GM23338 (cell line): ENCODE results near the gene ACYP2.

Experiments used
- CREB1 ChIP-seq: fragments of 250-450 bp; sonication (Bioruptor Pico); IDR thresholded peaks from 2 replicates; pipeline ENCODE4 v1.5.0; 2020; ENCODE audit warnings: low read depth, mild to moderate bottlenecking, moderate library complexity
- EZH2 ChIP-seq: fragments of 200-600 bp; sonication (generic); IDR thresholded peaks from one replicate; pipeline ENCODE4 v1.8.0; 2017; ENCODE audit warnings: antibody characterized with exemption, mild to moderate bottlenecking, low read depth; ENCODE audit not compliant: unreplicated experiment
- EZH2phosphoT487 ChIP-seq: fragments of 200-600 bp; sonication (generic); IDR thresholded peaks from one replicate; pipeline ENCODE4 v1.8.1; 2018; ENCODE audit warnings: antibody characterized with exemption; ENCODE audit not compliant: unreplicated experiment
- JUNB ChIP-seq: IDR thresholded peaks from one replicate; pipeline ENCODE4 v1.6.1; 2016; ENCODE audit warnings: antibody characterized with exemption; ENCODE audit not compliant: unreplicated experiment
- NANOG ChIP-seq: IDR thresholded peaks from 2 replicates; pipeline ENCODE4 v1.6.1; 2016; ENCODE audit warnings: antibody characterized with exemption, borderline replicate concordance
- POLR2AphosphoS5 ChIP-seq: IDR thresholded peaks from 2 replicates; pipeline ENCODE4 v1.6.1; 2016; ENCODE audit warnings: antibody characterized with exemption, low read depth
- STAT1 ChIP-seq: IDR thresholded peaks from one replicate; pipeline ENCODE4 v1.6.1; 2016; ENCODE audit warnings: antibody characterized with exemption; ENCODE audit not compliant: unreplicated experiment
- ZNF114 ChIP-seq: fragments of 250-450 bp; sonication (Bioruptor Pico); IDR thresholded peaks from 2 replicates; pipeline ENCODE4 v1.5.0; 2020; ENCODE audit warnings: mild to moderate bottlenecking, moderate library complexity
- ZNF331 ChIP-seq: fragments of 250-450 bp; sonication (Bioruptor Pico); IDR thresholded peaks from 2 replicates; pipeline ENCODE4 v1.5.0; 2020; ENCODE audit warnings: low read depth, mild to moderate bottlenecking, moderate library complexity
- TF ChIP-seq, protein P1 (sequence below), 2 experiments: fragments of 200-600 bp in 1 of 2; sonication (generic) in 1 of 2; conservative IDR thresholded peaks; 2 replicates each; pipeline versions ENCODE4 v1.5.1 to v1.6.1; 2016 to 2017; ENCODE audit warnings: antibody characterized with exemption in 2 of 2, low read depth in 2 of 2, mild to moderate bottlenecking in 2 of 2, moderate library complexity in 1 of 2
- TF ChIP-seq, protein P2 (sequence below): IDR thresholded peaks from one replicate; pipeline ENCODE4 v1.6.1; 2018; ENCODE audit warnings: antibody characterized with exemption; ENCODE audit not compliant: unreplicated experiment
- TF ChIP-seq, protein P3 (sequence below): IDR thresholded peaks from 2 replicates; pipeline ENCODE4 v1.6.1; 2016; ENCODE audit warnings: antibody characterized with exemption

DNA sequence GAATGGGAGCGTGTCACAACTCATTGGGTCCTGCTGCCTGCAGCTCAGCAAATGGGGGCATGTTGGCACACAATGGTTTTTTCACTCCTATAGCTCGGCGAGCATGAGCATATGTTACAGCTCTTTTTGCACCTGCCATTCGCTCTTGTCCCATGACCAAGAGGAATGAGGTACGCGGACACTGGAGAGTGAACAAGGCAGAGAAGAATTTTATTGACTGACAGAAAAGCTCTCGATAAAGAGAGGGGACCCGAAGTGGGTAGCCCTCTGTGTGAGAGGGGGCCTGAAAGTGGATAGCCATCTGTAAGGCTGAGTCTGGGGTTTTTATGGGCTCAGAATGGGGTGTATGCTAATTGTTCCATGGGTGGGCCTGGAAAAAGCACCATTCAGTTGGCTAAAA lies 5.5 kb downstream of the ACYP2 start:
- TF ChIP-seq NANOG (no peak), STAT1 (no peak), EZH2 (no peak), POLR2AphosphoS5 (no peak), EZH2phosphoT487 (no peak), CREB1 (no peak), ZNF331 (no peak), JUNB (no peak), ZNF114 (no peak)
- TF ChIP-seq, protein P1, sequence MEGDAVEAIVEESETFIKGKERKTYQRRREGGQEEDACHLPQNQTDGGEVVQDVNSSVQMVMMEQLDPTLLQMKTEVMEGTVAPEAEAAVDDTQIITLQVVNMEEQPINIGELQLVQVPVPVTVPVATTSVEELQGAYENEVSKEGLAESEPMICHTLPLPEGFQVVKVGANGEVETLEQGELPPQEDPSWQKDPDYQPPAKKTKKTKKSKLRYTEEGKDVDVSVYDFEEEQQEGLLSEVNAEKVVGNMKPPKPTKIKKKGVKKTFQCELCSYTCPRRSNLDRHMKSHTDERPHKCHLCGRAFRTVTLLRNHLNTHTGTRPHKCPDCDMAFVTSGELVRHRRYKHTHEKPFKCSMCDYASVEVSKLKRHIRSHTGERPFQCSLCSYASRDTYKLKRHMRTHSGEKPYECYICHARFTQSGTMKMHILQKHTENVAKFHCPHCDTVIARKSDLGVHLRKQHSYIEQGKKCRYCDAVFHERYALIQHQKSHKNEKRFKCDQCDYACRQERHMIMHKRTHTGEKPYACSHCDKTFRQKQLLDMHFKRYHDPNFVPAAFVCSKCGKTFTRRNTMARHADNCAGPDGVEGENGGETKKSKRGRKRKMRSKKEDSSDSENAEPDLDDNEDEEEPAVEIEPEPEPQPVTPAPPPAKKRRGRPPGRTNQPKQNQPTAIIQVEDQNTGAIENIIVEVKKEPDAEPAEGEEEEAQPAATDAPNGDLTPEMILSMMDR (conservative IDR thresholded peaks at IDR 0.05; ENCODE audit: low read depth in 2 of 2) = no peak
- TF ChIP-seq, protein P2, sequence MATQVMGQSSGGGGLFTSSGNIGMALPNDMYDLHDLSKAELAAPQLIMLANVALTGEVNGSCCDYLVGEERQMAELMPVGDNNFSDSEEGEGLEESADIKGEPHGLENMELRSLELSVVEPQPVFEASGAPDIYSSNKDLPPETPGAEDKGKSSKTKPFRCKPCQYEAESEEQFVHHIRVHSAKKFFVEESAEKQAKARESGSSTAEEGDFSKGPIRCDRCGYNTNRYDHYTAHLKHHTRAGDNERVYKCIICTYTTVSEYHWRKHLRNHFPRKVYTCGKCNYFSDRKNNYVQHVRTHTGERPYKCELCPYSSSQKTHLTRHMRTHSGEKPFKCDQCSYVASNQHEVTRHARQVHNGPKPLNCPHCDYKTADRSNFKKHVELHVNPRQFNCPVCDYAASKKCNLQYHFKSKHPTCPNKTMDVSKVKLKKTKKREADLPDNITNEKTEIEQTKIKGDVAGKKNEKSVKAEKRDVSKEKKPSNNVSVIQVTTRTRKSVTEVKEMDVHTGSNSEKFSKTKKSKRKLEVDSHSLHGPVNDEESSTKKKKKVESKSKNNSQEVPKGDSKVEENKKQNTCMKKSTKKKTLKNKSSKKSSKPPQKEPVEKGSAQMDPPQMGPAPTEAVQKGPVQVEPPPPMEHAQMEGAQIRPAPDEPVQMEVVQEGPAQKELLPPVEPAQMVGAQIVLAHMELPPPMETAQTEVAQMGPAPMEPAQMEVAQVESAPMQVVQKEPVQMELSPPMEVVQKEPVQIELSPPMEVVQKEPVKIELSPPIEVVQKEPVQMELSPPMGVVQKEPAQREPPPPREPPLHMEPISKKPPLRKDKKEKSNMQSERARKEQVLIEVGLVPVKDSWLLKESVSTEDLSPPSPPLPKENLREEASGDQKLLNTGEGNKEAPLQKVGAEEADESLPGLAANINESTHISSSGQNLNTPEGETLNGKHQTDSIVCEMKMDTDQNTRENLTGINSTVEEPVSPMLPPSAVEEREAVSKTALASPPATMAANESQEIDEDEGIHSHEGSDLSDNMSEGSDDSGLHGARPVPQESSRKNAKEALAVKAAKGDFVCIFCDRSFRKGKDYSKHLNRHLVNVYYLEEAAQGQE = no peak
- TF ChIP-seq, protein P3, sequence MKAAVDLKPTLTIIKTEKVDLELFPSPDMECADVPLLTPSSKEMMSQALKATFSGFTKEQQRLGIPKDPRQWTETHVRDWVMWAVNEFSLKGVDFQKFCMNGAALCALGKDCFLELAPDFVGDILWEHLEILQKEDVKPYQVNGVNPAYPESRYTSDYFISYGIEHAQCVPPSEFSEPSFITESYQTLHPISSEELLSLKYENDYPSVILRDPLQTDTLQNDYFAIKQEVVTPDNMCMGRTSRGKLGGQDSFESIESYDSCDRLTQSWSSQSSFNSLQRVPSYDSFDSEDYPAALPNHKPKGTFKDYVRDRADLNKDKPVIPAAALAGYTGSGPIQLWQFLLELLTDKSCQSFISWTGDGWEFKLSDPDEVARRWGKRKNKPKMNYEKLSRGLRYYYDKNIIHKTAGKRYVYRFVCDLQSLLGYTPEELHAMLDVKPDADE = no peak
